Stimulated activated CD8-positive, alpha-beta memory T cell treated with anti-CD3 and anti-CD28 coated beads, Interleukin-2, amount 100 ng/mL, for 1 hour (primary cell): ENCODE data around the gene RPUSD1.
"Not testable (repeated sequence)": the region's sequence is repeated elsewhere in the genome, so short reads cannot be mapped to it uniquely, and the experiment has no call there.

Experiments
- DNase-seq, 2 donors: peaks; one replicate each; pipeline ENCODE4 v3.0.0-alpha.2; 2020; ENCODE audit warnings: low read depth in 2 of 2

RPUSD1 gene

GRCh38 chr16:766008-766819 lies 22.0 kb downstream of the RPUSD1 start:
- DNase-seq, result no peak

GRCh38 chr16:765488-765865 lies 22.7 kb downstream of the RPUSD1 start:
- DNase-seq, result no peak

GRCh38 chr16:764848-765487 lies 23.2 kb downstream of the RPUSD1 start:
- DNase-seq, result no peak

- DNase-seq, result no peak
Measured at GRCh38 chr16:764184-764750, 23.9 kb downstream of the RPUSD1 start.

GRCh38 chr16:763369-764183 lies 24.6 kb downstream of the RPUSD1 start:
- no peak for DNase-seq

GRCh38 chr16:762595-763268 lies 25.4 kb downstream of the RPUSD1 start:
- no peak for DNase-seq

- no peak for DNase-seq
Measured at GRCh38 chr16:761625-762513, 26.3 kb downstream of the RPUSD1 start.

- DNase-seq, result no peak
Measured at GRCh38 chr16:760545-761343, 27.4 kb downstream of the RPUSD1 start, which contains the start of gene MSLN. Gene MSLN (plus strand): TSS chr16:760734. CDS start chr16:762681, 1,947 bp downstream.

- DNase-seq, result no peak
Measured at GRCh38 chr16:760065-760464, 28.1 kb downstream of the RPUSD1 start.

GRCh38 chr16:759110-759910 lies 28.9 kb downstream of the RPUSD1 start:
- DNase-seq, result no peak

- DNase-seq, result no peak
Measured at GRCh38 chr16:756428-756827, 31.8 kb downstream of the RPUSD1 start.

GRCh38 chr16:754656-755055 lies 33.5 kb downstream of the RPUSD1 start:
- no peak for DNase-seq

GRCh38 chr16:754121-754607 lies 34.0 kb downstream of the RPUSD1 start:
- DNase-seq, result not testable (repeated sequence)

- DNase-seq, result no peak
Measured at GRCh38 chr16:752007-752312, 36.2 kb downstream of the RPUSD1 start.

GRCh38 chr16:751152-752006 lies 36.8 kb downstream of the RPUSD1 start:
- no peak for DNase-seq

- no peak for DNase-seq
Measured at GRCh38 chr16:750485-750884, 37.7 kb downstream of the RPUSD1 start.

GRCh38 chr16:749010-749409 lies 39.2 kb downstream of the RPUSD1 start:
- DNase-seq, result no peak
